Iris pigment epithelial cell (primary cell): ENCODE results near the gene TCF4.

ENCODE experiments used
- DNase-seq: peaks from one replicate; pipeline ENCODE4 v3.0.0-alpha.2; 2011; ENCODE audit warnings: low read depth

The TCF4 gene

DNA sequence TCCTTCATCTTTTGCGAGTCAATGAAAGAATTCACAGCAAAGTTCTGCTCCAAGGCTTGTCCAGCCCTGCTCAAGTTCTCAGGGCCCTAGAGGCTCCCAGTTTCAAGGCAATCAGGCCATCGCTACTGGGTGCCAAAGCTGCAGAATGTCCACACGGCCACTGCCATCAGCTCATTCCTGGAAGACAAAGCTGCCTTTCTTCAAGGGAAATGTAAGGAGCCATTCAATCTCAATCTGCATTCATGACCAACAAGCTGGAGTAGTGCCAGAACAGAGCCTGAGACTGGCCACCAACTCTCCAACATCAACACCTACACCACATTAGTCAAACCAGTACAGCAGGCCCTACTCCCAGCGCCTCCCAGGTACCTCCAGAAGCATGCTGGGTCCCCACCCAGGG, 202.2 kb downstream of the TCF4 start:
- no peak for DNase-seq

- DNase-seq = peak; percentile 62
Measured at GRCh38 chr18:55384551-55385275, 203.3 kb downstream of the TCF4 start.

DNA sequence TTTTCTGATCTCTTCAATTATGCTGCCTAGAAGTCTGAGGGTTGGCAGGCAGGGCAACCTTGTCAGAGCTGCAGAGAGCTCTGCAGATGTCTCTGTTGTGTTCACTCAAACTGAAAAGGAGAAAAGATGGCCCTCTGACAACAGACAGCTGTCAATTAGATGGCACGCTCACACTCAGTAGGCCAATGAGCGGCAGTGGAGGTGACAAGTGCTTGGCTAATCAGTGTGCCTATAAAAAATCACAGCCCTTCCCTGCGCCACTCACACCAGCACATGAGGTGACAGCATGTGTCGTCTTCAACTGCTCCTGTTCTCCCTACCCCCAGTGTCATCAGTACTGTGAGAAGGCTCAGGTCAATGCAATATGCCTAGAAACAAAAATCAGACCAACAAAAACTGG, 203.9 kb downstream of the TCF4 start:
- DNase-seq = no peak

DNA sequence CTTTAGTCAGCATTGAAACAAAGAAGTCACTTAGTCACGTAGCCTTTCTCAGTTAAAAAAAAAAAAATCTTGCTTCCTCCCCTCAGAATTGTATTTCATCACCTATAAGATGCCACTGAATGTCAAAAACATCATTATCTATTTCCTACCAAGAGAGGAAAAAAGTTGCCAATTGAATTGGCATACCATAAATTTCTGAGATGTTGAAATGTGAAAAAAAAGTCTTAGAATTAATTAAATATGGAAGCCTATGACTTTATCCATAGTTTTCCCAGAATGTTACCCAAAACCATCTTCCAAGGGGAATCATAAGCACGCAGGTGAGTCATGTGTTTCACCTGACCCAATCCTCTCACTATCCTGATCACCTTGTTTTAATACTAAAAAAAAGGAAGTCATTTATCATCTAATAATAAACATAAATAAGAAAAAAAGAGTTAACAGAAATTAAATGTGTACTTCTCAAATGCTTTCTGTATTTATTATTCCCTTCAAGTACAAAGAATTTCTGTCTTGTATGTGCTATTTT, 205.7 kb downstream of the TCF4 start:
- DNase-seq = no peak

DNA sequence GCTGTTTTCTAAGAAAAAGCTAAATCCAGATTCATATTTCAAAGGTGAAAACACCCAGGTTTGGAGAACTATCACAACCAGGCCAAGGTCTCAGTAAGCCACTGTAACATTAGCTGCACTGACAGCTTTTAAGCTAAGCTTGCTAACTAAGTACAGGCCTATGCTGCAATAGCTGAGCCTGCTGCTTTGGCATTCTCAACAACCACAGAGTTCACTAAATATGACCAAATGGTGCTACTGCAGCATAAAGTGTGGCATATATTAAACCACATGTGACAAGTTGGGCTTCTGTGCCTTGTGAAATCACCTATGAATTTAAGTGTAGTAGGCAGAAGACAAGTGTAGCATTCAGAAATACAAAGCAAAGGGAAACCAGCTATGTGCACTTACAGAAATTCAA, 206.7 kb downstream of the TCF4 start:
- peak; percentile 96 for DNase-seq

DNA sequence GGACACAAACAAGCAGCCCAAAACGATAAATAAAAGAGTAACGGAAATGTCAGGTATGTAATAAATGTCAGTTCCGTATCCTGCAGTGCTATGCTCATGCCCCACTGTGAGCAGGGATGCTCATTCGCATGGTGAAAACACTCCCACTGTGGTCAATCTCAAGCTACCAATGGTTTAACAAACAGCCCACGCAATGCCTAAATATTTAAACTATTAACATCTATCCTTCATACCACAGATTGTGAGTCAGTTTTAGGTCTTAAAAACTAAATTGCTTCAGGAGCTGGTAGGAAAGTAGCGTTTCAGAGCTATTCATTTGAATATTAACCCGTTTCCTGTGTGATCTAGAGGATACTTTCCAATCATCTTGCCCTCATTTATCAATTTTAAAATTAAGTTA, 207.4 kb downstream of the TCF4 start:
- DNase-seq = peak; percentile 81

- DNase-seq = no peak
Measured at GRCh38 chr18:55376387-55376786, 211.6 kb downstream of the TCF4 start.

GRCh38 chr18:55375930-55376329, 212.1 kb downstream of the TCF4 start:
- DNase-seq = no peak

DNA sequence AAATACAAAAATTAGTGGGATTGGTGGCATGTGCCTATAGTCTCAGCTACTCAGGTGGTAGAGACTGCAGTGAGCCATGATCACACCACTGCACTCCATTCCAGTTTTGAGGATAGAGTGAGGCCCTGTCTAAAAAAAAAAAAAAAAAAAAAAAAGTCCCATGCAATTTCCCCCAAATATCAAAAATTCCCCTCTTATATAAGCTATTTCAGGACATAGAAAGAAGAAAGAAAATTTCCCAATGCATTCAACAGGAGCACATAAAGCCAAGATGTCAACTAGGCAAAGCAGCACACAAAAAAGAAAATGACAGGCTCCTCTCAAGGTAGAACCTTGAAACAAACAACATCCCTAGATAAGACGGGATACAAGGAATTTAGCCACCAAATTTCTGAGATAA, 213.3 kb downstream of the TCF4 start:
- DNase-seq = no peak

DNA sequence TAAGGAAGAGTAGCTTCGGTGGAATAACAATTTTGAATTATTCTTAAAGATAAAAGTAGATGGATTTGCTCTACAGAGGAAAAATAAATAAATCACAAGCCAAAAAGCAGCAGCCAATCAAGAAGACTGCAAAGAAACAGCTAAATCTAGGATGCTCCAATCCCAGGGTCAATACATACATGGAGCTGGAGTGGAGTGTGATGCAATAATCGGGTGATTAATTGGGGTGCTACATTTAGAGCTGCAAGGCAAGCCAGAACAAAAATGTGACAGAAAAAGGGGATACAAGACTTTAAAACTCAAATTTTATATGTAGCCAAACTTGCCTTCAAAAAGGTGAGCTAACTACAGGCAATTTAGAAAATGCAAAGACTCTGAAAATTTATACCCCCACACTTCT, 215.8 kb downstream of the TCF4 start:
- DNase-seq = no peak

- no peak for DNase-seq
Measured at GRCh38 chr18:55370936-55371335, 217.1 kb downstream of the TCF4 start.

GRCh38 chr18:55369346-55369745, 218.6 kb downstream of the TCF4 start:
- no peak for DNase-seq

GRCh38 chr18:55365342-55365741, 222.7 kb downstream of the TCF4 start:
- no peak for DNase-seq

DNA sequence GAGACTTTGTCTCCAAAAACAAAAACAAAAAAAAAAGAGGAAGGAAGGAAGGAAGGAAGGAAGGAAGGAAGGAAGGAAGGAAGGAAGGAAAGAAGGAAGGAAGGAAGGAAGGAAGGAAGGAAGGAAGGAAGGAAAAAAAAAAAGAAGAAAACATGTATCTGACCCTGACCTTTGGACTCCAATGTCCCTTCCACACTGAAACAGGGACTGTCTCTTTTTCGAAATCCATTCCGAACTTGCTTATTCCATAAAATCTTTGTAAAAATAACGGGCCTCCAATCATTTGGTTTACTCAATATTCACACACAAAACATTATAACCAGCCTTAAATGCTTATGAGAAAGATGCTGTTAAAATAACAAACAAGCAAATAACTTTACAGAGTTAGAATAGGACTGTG, 225.7 kb downstream of the TCF4 start:
- DNase-seq = no peak

DNA sequence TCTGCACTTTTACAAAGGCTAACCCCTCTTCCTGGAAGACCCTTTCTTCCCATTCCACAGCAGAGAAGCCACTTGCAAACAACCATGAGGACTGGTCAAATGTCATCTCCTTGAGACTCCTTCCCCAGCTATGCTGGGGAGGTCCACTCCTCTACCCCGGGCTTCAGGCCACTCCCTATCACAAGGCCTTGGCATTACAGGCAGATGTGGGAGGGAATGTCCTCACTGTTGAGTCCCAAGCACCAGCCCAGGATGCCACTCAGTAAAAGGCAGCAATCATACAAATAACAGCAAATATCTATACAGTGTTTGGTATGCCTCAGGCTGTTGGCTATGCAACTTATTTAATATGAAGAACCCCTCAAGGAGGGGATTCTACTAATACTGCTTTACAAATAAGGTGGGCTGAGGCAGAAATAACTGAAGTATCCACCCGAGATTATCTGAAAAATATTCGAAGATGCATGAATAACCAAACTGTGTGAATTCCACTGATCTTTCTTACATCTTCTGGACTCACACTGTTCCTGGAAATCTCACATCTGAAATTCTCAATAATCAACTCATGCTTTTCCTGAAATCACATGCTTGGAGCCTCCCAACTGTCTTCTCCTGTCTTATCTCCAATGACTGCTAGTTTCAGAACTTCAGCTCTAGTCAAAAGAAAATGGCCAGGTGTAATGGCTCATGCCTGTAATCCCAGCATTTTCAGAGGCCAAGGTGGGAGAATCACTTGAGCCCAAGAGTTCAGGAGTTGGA, 226.3 kb downstream of the TCF4 start:
- DNase-seq = no peak

- no peak for DNase-seq
Measured at GRCh38 chr18:55360061-55360460, 227.9 kb downstream of the TCF4 start.

DNA sequence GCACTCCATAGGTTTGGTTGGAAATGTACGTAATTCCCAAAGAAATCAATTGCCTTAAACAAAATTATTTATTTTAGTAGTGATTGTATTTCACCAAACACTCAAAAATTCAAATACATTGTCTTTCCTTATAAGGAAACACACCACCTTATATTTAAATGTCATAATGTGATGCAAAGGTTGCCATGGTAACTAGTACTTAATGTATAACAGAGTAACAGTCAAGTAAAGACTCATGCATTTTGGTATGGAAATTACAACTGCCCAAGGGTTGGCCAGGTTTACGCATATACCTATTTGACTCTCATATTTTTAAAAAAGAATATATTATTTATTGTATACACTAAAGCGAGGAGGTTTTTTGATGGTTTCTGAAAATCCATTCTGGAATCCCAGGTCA, 231.2 kb downstream of the TCF4 start:
- DNase-seq = no peak

- DNase-seq = no peak
Measured at GRCh38 chr18:55355223-55355622, 232.8 kb downstream of the TCF4 start.

DNA sequence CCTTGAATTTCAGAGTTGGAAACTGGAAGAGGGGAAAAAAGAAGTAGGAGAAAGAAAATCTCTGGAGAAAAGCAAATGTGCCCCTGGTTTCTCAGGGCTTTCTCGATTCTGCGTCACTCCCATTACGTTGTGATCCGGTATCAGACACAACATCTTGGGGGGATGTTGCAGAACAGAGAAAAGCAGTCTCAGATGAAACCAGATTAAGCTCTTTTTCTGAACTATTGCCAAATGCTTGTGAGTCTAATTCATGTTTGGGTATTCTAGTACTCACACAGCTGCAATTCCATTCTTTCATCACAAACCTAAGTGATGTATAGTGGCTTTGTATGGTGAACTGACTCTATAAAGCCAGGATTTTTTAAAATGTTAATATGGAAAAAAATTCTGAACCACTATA, 233.2 kb downstream of the TCF4 start:
- peak; percentile 81 for DNase-seq

GRCh38 chr18:55353806-55354205, 234.2 kb downstream of the TCF4 start:
- no peak for DNase-seq

DNA sequence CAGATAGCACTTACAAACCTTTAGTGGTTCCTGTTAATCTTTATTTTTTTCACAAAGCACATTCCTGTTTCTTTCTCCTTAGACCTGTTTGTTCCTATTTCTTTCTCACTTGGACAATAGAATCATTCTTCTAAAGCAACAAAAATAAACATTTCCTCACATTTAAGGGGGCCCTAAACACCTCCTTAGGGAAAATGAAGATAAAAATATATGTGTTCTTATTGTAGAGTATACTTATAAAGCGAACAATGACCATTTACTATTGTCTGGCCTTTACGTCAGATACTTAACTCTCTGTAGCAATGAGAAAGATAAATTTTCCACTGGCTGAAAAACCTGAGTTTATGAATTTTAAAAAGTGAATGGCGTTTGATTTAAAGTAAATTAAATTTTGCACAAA, 234.6 kb downstream of the TCF4 start:
- no peak for DNase-seq

DNA sequence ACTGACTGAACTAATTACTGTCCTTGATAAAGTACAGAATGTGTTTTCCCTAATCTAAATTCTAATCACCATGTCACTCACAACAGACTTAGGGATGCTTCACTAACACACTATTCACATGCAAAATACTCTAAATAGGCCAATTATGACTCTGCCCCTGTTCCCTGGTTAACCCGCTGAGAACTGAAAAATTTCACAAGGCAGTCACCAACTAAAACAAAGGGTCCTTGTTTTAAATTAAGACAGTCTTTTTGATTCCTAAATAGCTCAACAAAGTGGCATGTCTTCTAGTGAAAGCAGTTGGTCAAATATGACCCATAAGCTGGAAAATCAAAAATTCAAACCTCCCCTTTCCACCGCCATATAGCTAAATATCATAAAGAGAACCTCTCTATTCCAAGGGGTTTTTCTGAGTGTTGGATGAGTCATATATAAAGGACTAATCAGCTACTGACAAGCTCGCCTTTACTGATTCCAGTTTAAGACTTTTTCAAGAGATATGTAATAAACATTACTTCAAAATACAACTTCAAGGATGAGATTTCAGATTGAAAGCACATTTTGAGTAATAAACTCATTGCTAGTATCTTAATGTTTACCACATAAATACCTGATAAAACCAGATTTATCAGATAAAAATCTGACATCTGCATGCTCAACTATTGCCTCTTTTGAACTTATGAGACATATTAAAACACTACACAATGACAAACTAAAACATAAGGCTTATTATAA, 235.8 kb downstream of the TCF4 start:
- DNase-seq = peak; percentile 47

DNA sequence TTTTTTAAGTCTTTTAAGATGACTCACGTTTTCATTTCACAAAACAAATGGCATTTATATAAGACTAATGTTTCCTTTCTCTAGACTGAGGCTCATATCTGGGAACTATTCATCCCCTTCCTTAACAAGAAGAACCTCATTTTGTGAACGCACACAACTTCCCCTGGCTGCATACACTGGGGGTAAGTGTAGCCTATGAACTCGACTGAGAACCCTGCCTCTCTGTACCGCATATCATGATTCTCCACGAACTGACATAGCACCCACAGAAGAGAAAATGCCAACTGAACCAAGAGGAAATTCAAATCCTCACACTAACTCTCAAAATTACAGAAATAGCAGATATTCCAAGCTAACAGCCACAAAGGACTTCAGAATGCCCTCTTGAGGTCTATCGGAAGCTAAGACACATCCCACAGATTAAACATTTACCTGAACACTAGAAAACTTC, 236.7 kb downstream of the TCF4 start:
- peak; percentile 24 for DNase-seq
